ENCODE measurements around the gene KDM4C.

DNA sequence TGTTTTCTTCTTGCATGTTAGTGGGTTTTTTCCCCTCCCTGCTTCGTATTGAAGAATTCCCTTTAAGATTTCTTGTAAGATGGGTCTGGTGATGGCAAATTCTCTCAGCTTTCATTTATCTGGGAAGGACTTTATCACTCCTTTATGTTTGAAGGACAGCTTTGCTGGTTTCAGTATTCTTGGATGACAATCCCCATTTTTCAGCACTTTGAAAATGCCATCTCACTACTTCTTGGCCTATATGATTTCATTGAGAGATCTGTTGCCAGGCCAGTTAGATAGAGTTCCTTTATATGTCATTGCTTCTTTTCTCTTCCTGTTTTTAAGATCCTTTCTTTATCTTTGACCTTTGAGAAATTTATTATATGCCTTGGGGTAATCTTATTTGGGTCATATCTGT, 106.3 kb downstream of the KDM4C start:
- TF ChIP-seq, protein P1, sequence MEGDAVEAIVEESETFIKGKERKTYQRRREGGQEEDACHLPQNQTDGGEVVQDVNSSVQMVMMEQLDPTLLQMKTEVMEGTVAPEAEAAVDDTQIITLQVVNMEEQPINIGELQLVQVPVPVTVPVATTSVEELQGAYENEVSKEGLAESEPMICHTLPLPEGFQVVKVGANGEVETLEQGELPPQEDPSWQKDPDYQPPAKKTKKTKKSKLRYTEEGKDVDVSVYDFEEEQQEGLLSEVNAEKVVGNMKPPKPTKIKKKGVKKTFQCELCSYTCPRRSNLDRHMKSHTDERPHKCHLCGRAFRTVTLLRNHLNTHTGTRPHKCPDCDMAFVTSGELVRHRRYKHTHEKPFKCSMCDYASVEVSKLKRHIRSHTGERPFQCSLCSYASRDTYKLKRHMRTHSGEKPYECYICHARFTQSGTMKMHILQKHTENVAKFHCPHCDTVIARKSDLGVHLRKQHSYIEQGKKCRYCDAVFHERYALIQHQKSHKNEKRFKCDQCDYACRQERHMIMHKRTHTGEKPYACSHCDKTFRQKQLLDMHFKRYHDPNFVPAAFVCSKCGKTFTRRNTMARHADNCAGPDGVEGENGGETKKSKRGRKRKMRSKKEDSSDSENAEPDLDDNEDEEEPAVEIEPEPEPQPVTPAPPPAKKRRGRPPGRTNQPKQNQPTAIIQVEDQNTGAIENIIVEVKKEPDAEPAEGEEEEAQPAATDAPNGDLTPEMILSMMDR (IDR thresholded peaks at IDR 0.05) = no peak
- TF ChIP-seq POLR2A (IDR thresholded peaks at IDR 0.05) = no peak
